SK-N-MC (cell line): ENCODE results near the gene C22orf39.

Experiments
- EZH2 ChIP-seq: fragments of 200-600 bp; sonication (generic); IDR thresholded peaks from one replicate; pipeline ENCODE4 v1.6.1; 2017; ENCODE audit warnings: antibody characterized with exemption
- FOXP2 ChIP-seq: optimal IDR thresholded peaks from 2 replicates; pipeline ENCODE3; 2011; ENCODE audit warnings: mild to moderate bottlenecking, moderate library complexity; ENCODE audit not compliant: insufficient read depth; ENCODE audit errors: extremely low read length, control extremely low read depth
- POLR2AphosphoS5 ChIP-seq: IDR thresholded peaks from 2 replicates; pipeline ENCODE4 v1.6.1; 2012; ENCODE audit warnings: mild to moderate bottlenecking, low read depth, low read length, borderline replicate concordance

DNA sequence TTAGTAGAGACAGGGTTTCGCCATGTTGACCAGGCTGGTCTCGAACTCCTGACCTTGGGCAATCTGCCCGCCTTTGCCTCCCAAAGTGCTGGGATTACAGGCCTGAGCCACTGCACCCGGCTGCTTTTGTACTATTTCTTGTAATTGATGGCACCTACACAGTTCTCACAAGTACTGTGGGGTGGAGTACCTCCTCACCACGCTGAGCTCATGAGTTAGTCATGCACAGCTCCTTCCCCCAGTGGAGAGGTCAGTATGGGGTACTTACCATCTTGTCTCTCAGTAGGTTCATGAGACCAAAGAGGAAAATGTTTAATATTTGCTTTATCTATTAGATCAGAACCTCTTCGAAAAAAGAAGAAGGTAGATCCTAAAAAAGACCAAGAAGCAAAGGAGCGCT lies 13.1 kb downstream of the C22orf39 start:
- TF ChIP-seq POLR2AphosphoS5 = no peak
- no peak for TF ChIP-seq EZH2
- TF ChIP-seq FOXP2 = no peak
